Measurements from ENCODE around the gene MRPL34.

GRCh38 chr19:17346109-17346671 lies 40.5 kb downstream of the MRPL34 start:
- TF ChIP-seq EZH2 (IDR thresholded peaks at IDR 0.05) (no peak), CTCF (IDR thresholded peaks at IDR 0.05) (peak; percentile 91)

Measured in neural progenitor cell (in vitro differentiated cells).